ENCODE data around the gene ZNF444.

GRCh38 chr19:56139847-56140582 is 1.1 kb upstream of the ZNF444 start:
- no peak for TF ChIP-seq CTCF (IDR thresholded peaks at IDR 0.05)
- TF ChIP-seq POLR2A (IDR thresholded peaks at IDR 0.05), result no peak

Measured in esophagus squamous epithelium (tissue), 4 donors.